H9 (cell line): Measurements from ENCODE around the gene ZDHHC24. TPM values are rescaled to one million over a fixed set of nuclear protein-coding genes. Genes with fewer than 3 reads are reported as not detected.

ENCODE experiments used
- DNase-seq: peaks from one replicate; pipeline ENCODE4 v3.0.0-alpha.2; 2017
- H2AFZ ChIP-seq: one replicate; pipeline ENCODE4 v1.6.1; 2013; ENCODE audit warnings: mild to moderate bottlenecking, low read length, control low read depth, moderate library complexity
- H2AK5ac ChIP-seq: 2 replicates; pipeline ENCODE4 v1.6.1; 2013; ENCODE audit warnings: low read length, control low read depth, mixed read lengths; ENCODE audit not compliant: insufficient read length
- H2BK120ac ChIP-seq: one replicate; pipeline ENCODE4 v1.6.1; 2013; ENCODE audit warnings: low read depth, mild to moderate bottlenecking, low read length, control low read depth, inconsistent platforms; ENCODE audit not compliant: poor library complexity, severe bottlenecking
- H2BK12ac ChIP-seq: 2 replicates; pipeline ENCODE4 v1.6.1; 2013; ENCODE audit warnings: low read length, control low read depth, mixed read lengths, low read depth; ENCODE audit not compliant: insufficient read length
- H2BK15ac ChIP-seq: 2 replicates; pipeline ENCODE4 v1.6.1; 2013; ENCODE audit warnings: low read depth, low read length, control low read depth
- H2BK20ac ChIP-seq: one replicate; pipeline ENCODE4 v1.6.1; 2013; ENCODE audit warnings: low read depth, mild to moderate bottlenecking, low read length, control low read depth, inconsistent platforms; ENCODE audit not compliant: poor library complexity, severe bottlenecking
- H2BK5ac ChIP-seq: 2 replicates; pipeline ENCODE4 v1.6.1; 2013; ENCODE audit warnings: low read length, control low read depth, mixed read lengths; ENCODE audit not compliant: insufficient read length
- H3K14ac ChIP-seq: 2 replicates; pipeline ENCODE4 v1.6.1; 2013; ENCODE audit warnings: low read length, control low read depth; ENCODE audit not compliant: insufficient read depth
- H3K18ac ChIP-seq: 2 replicates; pipeline ENCODE4 v1.6.1; 2013; ENCODE audit warnings: low read depth, mild to moderate bottlenecking, mixed read lengths, low read length, control low read depth; ENCODE audit not compliant: insufficient read length
- H3K23ac ChIP-seq: 2 replicates; pipeline ENCODE4 v1.6.1; 2013; ENCODE audit warnings: low read length, control low read depth, mixed read lengths, low read depth; ENCODE audit not compliant: insufficient read length
- H3K23me2 ChIP-seq: 2 replicates; pipeline ENCODE4 v1.6.1; 2013; ENCODE audit warnings: low read depth, mild to moderate bottlenecking, mixed read lengths, low read length, control low read depth; ENCODE audit not compliant: insufficient read length, poor library complexity, severe bottlenecking
- H3K27ac ChIP-seq: 2 replicates; pipeline ENCODE4 v1.5.1; 2013; ENCODE audit warnings: low read length, control low read depth, mixed read lengths, low read depth; ENCODE audit not compliant: insufficient read length
- H3K27me3 ChIP-seq: 2 replicates; pipeline ENCODE4 v1.6.1; 2013; ENCODE audit warnings: low read length, control low read depth, inconsistent platforms; ENCODE audit not compliant: insufficient read depth
- H3K4ac ChIP-seq: 2 replicates; pipeline ENCODE4 v1.6.1; 2013; ENCODE audit warnings: low read depth, mild to moderate bottlenecking, control low read depth, inconsistent platforms, low read length, moderate library complexity
- H3K4me1 ChIP-seq: 2 replicates; pipeline ENCODE4 v1.6.1; 2013; ENCODE audit warnings: low read length, control low read depth, inconsistent platforms; ENCODE audit not compliant: insufficient read depth
- H3K4me2 ChIP-seq: 2 replicates; pipeline ENCODE4 v1.6.1; 2013; ENCODE audit warnings: low read length, control low read depth, mixed read lengths; ENCODE audit not compliant: insufficient read length, insufficient read depth
- H3K56ac ChIP-seq: 2 replicates; pipeline ENCODE4 v1.6.1; 2013; ENCODE audit warnings: low read depth, mild to moderate bottlenecking, mixed read lengths, low read length, control low read depth; ENCODE audit not compliant: insufficient read length
- H3K79me1 ChIP-seq: 2 replicates; pipeline ENCODE4 v1.6.1; 2013; ENCODE audit warnings: low read depth, mild to moderate bottlenecking, moderate library complexity, low read length, control low read depth, inconsistent platforms; ENCODE audit not compliant: insufficient read depth, poor library complexity, severe bottlenecking
- H3K79me2 ChIP-seq: 2 replicates; pipeline ENCODE4 v1.6.1; 2013; ENCODE audit warnings: low read length, control low read depth, inconsistent platforms; ENCODE audit not compliant: insufficient read depth
- H3K9ac ChIP-seq: 2 replicates; pipeline ENCODE4 v1.6.1; 2013; ENCODE audit warnings: low read length, control low read depth, mixed read lengths; ENCODE audit not compliant: insufficient read length; ENCODE audit errors: extremely low read depth
- H3K9me3 ChIP-seq: one replicate; pipeline ENCODE4 v1.6.1; 2013; ENCODE audit warnings: low read depth, low read length, inconsistent platforms; ENCODE audit not compliant: control insufficient read depth
- H3T11ph ChIP-seq: one replicate; pipeline ENCODE4 v1.6.1; 2013; ENCODE audit warnings: mild to moderate bottlenecking, low read length, control low read depth, inconsistent platforms
- H4K20me1 ChIP-seq: one replicate; pipeline ENCODE4 v1.6.1; 2013; ENCODE audit not compliant: control insufficient read depth, insufficient read length, insufficient read depth
- H4K5ac ChIP-seq: 2 replicates; pipeline ENCODE4 v1.6.1; 2013; ENCODE audit warnings: low read depth, mild to moderate bottlenecking, mixed read lengths, low read length, control low read depth; ENCODE audit not compliant: insufficient read length
- H4K8ac ChIP-seq: replicated peaks from 2 replicates; pipeline ENCODE4 v1.6.1; 2013; ENCODE audit warnings: low read length, control low read depth, mixed read lengths, low read depth; ENCODE audit not compliant: insufficient read length
- H4K91ac ChIP-seq: 2 replicates; pipeline ENCODE4 v1.6.1; 2013; ENCODE audit warnings: low read depth, mild to moderate bottlenecking, moderate library complexity, mixed read lengths, low read length, control low read depth; ENCODE audit not compliant: insufficient read length
- H3K27ac Mint-ChIP-seq, 3 experiments: 2 replicates in 2 of 3; 3 replicates in 1 of 3; pipeline ENCODE4 v1.8.0; 2020 to 2021; ENCODE audit warnings: mixed read lengths in 3 of 3, mild to moderate bottlenecking in 1 of 3, moderate library complexity in 1 of 3
- H3K27me3 Mint-ChIP-seq: 2 replicates; pipeline ENCODE4 v1.8.0; 2021; ENCODE audit warnings: low read depth, mild to moderate bottlenecking, moderate library complexity, mixed read lengths
- H3K36me3 Mint-ChIP-seq, 3 experiments: 2 replicates in 2 of 3; 3 replicates in 1 of 3; pipeline ENCODE4 v1.8.0; 2020 to 2021; ENCODE audit warnings: low read depth in 3 of 3, mixed read lengths in 3 of 3; ENCODE audit not compliant: insufficient read depth in 1 of 3
- H3K4me1 Mint-ChIP-seq, 2 experiments: 2 replicates each; pipeline ENCODE4 v1.8.0; 2020; ENCODE audit warnings: mixed read lengths in 2 of 2
- H3K4me3 Mint-ChIP-seq, 2 experiments: 2 replicates in 1 of 2; 3 replicates in 1 of 2; pipeline ENCODE4 v1.8.0; 2020 to 2021; ENCODE audit warnings: mild to moderate bottlenecking in 2 of 2, mixed read lengths in 2 of 2, moderate library complexity in 1 of 2
- H3K9me3 Mint-ChIP-seq, 2 experiments: 2 replicates in 1 of 2; 3 replicates in 1 of 2; pipeline ENCODE4 v1.8.0; 2020; ENCODE audit warnings: mild to moderate bottlenecking in 2 of 2, mixed read lengths in 2 of 2, moderate library complexity in 1 of 2
- WGBS: extraction: QIAGEN DNeasy Blood & Tissue Kit; methylation state at CpG from one replicate; pipeline ENCODE4 v1.1.7; 2013; ENCODE audit warnings: missing lambda C conversion rate, low lambda C conversion rate, mixed read lengths; ENCODE audit not compliant: insufficient read length; ENCODE audit errors: extremely low coverage; 5-methylcytosine and 5-hydroxymethylcytosine counted together
- total RNA-seq: library from RNA; stranded (reverse); gene quantifications from 2 replicates; pipeline ENCODE4 v1.2.1, GENCODE V29; 2021
- TF ChIP-seq, protein P1 (sequence below): fragments of 200-600 bp; sonication (generic); conservative IDR thresholded peaks from 3 replicates; pipeline ENCODE4 v1.8.0; 2021; ENCODE audit warnings: antibody characterized with exemption, mild to moderate bottlenecking

ZDHHC24 gene
- total RNA-seq, 1 experiment from 2014 or later: 8.9 TPM

DNA sequence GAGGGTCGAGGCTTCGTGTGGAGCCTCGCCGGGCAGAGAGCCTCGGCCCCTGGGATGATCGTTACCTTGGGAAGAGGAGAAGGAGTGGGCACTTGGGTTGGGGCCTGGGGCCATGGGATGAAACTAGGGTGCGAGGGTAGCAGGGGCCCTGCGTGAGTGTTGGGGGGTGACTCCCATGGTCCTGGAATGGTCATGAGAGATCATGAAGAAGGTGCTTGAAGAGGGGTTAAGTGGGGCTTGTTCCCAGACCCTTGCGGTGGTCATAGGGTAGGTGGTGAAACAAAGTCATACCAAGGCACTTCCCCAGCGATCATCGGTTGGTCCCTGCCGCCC, 47.4 kb upstream of the ZDHHC24 start:
- no peak for DNase-seq
- no peak overlapping the region for H3K23ac ChIP-seq
- H4K91ac ChIP-seq: no peak overlapping the region
- TF ChIP-seq, protein P1, sequence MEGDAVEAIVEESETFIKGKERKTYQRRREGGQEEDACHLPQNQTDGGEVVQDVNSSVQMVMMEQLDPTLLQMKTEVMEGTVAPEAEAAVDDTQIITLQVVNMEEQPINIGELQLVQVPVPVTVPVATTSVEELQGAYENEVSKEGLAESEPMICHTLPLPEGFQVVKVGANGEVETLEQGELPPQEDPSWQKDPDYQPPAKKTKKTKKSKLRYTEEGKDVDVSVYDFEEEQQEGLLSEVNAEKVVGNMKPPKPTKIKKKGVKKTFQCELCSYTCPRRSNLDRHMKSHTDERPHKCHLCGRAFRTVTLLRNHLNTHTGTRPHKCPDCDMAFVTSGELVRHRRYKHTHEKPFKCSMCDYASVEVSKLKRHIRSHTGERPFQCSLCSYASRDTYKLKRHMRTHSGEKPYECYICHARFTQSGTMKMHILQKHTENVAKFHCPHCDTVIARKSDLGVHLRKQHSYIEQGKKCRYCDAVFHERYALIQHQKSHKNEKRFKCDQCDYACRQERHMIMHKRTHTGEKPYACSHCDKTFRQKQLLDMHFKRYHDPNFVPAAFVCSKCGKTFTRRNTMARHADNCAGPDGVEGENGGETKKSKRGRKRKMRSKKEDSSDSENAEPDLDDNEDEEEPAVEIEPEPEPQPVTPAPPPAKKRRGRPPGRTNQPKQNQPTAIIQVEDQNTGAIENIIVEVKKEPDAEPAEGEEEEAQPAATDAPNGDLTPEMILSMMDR: no peak
- Mint-ChIP-seq H3K27me3 (peaks cover 25% of the 10 kb centered on the region), H3K4me1 (peaks cover 15 to 17% of the 10 kb centered on the region in 2 experiments), H3K4me3 (peak overlapping the region; percentile 97 to 98), H3K9me3 (peaks cover 17 to 27% of the 10 kb centered on the region in 2 experiments), H3K36me3 (peaks cover 2 to 25% (median 20%) of the 10 kb centered on the region in 3 experiments; a peak in 6 of 7 replicates), H3K27ac (peak overlapping the region; percentile 98 to 99 (median 99))
- H3K56ac ChIP-seq: no peak overlapping the region
- no peak overlapping the region for H2BK120ac ChIP-seq
- H3K27ac ChIP-seq: no peak overlapping the region
- H2AFZ ChIP-seq: no peak overlapping the region
- no peak overlapping the region for H2AK5ac ChIP-seq
- H3K23me2 ChIP-seq: peaks cover 10% of the 10 kb centered on the region
- H3K9ac ChIP-seq: peak overlapping the region; percentile 35
- no peaks in the 10 kb centered on the region for H4K20me1 ChIP-seq
- WGBS: no CpG with 5 or more reads among the region's 12 CpGs
- H3K79me1 ChIP-seq: peaks cover 3% of the 10 kb centered on the region
- H3K79me2 ChIP-seq: no peaks in the 10 kb centered on the region
- no peak overlapping the region for H2BK20ac ChIP-seq
- no peak overlapping the region for H2BK15ac ChIP-seq
- H3K4me2 ChIP-seq: peak overlapping the region; percentile 73
- H3K18ac ChIP-seq: peak overlapping the region; percentile 47
- no peak overlapping the region for H2BK5ac ChIP-seq
- H4K5ac ChIP-seq: no peak overlapping the region
- no peak overlapping the region for H3K4ac ChIP-seq
- no peak overlapping the region for H3T11ph ChIP-seq
- no peak overlapping the region for H2BK12ac ChIP-seq
- no peaks in the 10 kb centered on the region for H3K27me3 ChIP-seq
- peak overlapping the region; percentile 59 for H3K14ac ChIP-seq
- H3K4me1 ChIP-seq: no peaks in the 10 kb centered on the region; the same call in 1 of the 2 replicates
- no peaks in the 10 kb centered on the region for H3K9me3 ChIP-seq
- H4K8ac ChIP-seq: no peak overlapping the region
